GM21723 (cell line): ENCODE results near the gene TBXA2R.
"Not testable (repeated sequence)": the region's sequence is repeated elsewhere in the genome, so short reads cannot be mapped to it uniquely, and the experiment has no call there.

Source experiments
- ATAC-seq: cut with Tn5 transposase; IDR thresholded peaks from one replicate; pipeline ENCODE4 v1.9.1; 2021; ENCODE audit warnings: mild to moderate bottlenecking, moderate library complexity; ENCODE audit not compliant: unreplicated experiment

The TBXA2R gene

DNA sequence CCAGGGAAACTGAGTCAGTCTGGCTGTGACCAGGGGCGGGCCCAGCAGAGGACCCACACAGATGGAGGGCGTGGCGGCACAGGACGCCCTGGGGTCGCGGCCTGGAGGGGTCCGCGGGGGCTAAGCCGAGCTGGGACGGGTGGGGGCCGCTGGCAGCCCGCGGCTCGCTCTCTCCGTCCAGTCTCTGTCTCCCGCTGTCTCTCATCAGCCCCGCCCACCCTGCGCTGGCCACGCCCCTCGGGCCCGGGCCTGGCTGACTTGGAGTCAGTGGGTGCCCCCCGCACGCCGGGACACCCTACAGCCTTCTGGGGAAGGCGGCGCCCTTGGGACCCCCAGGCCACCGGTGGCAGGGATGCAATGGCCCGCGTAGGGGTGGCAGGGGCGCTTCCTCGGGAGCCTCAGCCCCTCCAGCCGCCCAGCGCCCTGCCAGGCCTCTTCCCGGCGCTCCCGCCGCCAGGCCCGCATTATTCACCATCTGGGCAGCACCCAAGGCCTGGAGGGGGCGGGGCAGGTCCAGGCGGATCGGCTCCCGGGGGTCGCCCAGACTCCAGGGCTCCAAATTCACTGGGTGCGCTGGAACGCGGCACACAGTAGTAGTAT lies at the start of gene TBXA2R:
Gene TBXA2R (minus strand): TSS at position 186 of the 600 bp plus-strand sequence. CDS start 6,241 bp downstream, outside the sequence.
- ATAC-seq, result no peak

DNA sequence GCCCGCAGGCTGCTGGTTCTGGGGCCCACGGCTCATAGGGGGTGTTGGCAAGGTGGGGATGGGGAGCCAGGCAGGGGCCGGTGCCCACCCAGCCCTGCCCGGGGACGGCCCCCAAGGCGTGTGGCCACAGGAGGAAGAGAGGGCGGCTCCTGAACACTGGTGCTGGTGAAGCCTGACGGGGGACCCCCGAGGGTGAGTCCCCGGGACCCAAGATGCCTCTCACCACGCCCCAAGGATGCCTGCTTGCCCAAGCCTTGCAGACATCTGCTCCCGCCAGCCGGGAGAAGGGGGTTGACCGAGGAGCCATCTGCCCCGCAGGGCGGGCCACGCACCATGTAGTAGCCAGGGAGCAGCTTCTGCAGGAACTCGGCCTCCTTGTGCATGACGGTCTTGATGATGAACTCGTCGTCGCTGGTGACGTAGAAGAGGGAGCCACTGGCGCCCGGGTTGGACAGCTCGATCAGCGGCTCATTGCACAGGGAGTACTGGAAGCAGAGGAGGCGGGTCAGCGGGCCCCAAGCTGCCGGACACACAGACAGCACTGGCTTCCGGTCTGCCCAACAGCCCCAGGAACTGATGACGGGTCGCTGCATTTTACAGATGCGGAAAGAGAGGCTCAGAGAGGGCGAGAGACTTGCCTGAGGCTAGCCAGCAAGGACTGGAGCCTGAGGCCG lies 49.5 kb upstream of the TBXA2R start:
- ATAC-seq, result no peak

DNA sequence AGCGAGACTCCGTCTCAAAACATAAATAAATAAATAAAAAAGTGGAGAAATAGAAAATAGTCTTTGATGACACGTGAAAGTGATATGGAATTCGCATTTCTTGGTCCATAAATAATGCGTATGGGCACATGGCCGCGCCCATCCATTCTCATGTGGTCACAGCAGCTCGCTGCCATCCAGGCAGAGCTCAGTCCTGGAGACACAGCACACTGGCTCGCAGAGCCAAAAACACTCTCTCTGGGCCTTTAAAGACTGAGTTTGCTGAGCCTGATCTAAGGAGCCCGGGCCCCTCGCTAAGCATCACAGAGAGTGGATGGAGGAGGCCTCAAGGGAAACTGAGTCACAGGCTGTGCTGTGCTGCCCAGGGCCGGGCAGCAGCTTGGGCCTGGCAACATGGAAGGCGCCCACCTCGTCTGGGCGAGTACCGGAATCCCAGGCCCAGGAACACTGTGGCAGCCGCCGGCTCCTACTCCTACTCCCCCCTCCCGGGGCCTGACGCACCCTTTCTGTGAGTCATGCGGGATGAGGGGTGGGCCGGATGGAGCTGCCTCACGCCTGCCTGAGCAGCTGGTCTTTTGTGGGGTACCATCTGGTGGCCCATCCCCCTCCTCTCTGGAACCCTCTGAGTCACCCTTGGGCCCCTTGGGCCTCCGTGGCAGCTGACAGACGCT lies 48.9 kb upstream of the TBXA2R start:
- no peak for ATAC-seq

DNA sequence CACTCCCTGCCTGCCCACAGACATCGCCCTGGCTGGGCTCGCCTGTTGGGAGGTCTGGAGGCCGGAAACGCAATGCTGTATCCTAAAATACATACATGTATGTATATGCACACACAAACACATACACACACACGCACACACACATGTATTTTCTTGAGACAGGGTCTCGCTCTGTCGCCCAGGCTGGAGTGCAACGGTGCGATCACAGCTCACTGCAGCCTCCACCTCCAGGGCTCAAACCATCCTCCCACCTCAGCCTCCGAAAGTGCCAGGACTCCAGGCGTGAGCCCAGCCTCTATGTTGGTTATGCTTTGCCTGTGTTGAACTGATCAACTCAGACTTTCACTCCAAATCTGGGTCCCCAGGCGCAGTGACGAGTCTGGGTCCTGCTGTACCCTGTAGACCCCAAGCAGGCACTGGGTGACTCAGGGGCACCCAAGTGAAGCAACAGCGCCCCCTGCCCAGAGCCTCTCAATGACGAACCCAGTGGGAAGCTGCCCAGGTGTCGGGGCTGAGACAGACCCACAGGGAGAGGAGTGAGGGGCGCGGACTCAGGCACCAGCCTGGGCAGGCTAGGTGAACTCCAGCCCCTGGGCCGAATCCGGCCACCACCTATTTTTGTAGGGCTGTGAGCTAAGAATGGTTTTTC lies 47.3 kb upstream of the TBXA2R start:
- no peak for ATAC-seq

DNA sequence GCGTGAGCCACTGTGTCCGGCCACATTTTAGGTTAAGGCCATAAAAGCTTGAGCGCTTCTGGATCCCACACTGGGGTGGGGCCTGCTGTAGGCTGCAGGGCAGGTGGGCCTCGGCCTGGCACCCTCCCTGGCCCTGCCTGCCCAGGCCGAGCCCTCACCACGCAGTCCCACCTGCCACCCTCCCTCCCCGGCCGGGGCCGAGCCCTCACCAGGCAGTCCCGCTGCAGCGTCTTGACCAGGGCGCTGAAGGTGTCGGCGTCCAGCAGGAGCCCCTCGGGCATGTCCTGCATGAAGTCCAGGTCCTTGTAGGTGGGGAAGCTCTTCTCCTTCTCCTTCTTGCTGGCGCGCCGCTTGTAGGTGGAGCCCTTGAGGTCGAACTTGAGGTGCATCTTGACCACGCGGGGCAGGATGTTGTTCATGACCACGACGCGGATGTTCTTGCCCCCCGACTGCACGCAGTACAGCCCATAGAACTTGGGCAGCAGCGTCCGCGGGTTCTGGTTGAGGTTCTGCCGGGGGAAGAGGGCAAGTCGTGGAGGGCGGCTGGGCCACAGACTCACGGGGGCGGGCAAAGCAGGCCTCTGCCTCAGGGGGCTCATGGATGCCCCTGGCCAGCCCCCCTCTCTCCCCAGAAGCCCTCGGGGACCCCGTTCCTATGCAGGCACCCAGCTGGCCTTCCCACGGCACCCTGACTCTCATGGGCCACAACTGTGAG lies 46.6 kb upstream of the TBXA2R start:
- no peak for ATAC-seq

DNA sequence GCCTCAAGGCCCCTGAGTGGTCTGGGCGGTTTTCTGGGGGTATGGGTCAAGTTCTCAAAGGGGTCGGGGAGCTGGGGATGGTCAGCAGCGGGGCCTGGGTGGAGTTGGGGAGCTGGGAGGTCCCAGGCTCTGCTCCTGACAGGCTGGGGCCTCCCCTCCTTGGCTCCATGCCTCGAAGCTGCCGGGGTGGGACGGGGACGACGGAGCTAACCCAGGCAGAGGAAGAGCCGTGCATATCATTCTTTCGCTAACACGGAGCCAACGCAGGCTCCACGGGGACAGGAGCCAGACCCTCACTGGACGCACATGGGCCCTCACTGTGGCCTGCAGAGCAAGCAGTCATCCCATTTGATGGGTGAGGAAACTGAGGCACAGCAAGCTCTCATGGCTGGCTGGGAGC lies 45.7 kb upstream of the TBXA2R start:
- ATAC-seq, result no peak

DNA sequence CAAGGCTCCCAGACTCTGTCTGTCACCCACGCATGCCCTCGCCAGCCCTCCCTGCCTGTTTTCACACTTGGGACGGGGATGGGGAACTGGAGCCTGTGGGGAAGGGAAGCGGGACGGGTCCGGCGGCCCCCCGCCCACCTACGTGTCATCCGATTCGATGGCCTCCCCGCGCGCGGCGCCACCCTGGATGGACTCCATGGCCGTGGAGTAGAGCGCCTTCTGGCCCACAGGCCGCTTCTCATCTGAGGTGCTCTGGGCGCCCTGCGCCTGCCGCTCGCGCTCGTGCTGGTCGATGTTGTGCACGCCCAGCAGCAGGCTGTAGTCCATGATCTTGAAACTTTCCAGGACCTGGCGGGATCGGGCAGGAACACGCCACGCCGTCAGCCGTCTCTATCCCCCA lies 45.0 kb upstream of the TBXA2R start:
- no peak for ATAC-seq

DNA sequence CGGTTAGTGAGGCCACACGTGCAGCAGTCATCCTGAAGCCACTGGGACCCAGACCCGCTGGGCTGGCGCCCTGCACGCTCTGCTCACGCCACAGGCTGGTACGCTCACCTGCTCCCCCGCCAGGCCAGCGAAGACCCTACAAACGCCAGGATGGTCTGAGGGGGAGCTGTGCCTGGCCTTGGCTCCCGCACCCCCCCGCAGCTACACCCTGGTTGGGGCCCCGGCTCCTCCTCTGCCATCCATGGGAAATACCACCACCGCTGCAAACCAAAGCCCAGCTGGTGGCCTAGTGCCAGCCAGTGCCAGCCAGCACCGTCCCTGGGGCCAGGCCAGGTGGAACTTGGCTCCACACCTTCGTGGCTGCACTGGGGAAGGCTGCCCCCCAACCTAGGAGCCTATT lies 43.2 kb upstream of the TBXA2R start:
- ATAC-seq, result no peak

DNA sequence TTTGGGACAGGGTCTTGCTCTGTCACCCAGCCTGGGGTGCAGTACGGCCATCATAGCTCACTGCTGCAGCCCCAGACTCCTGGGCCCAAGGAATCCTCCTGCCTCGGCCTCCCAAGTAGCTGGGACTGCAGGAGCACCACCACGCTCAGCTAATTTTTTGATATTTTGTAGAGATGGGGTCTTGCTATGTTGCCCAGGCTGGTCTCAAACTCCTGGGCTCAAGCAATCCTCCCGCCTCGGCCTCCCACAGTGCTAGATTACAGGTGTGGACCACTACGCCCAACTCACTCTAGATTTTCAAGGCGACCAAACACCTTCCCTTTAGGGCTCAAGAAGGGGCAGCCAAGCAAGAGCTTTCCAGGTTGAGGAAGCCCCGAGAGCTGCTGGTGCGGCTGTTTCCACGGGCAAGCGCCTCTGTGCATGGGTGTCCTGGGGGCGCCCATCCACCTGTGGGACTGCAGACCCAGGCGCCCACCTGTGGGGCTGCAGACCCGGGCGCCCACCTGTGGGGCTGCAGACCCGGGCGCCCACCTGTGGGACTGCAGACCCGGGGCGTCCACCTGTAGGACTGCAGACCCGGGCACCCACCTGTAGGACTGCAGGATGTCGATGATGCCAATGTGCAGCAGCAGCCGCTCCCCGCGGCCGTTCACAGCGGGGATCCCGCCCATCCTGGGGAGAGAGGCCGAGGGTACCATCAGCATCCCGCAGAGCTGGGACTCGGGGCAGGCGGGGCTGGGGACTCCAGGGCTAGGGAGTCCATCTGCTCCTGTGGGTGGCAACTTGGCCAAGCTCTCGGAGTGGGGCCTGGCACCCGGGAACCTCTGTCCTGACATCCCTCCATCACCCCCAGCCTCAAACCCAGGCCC lies 41.6 kb upstream of the TBXA2R start:
- no peak for ATAC-seq

DNA sequence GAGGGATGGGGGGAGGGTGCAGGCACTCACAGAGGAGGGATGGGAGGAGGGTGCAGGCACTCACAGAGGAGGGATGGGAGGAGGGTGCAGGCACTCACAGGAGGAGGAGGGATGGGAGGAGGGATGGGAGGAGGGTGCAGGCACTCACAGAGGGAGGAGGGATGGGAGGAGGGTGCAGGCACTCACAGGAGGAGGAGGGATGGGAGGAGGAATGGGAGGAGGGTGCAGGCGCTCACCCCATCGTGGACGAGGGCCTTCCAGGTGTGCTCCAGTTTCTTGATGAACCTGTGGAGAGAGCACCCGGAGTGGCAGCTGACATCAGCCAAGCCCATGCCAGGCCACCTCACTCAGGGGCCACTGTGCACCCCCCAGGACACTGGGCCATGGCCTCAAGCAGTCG lies 40.4 kb upstream of the TBXA2R start:
- not testable (repeated sequence) for ATAC-seq

DNA sequence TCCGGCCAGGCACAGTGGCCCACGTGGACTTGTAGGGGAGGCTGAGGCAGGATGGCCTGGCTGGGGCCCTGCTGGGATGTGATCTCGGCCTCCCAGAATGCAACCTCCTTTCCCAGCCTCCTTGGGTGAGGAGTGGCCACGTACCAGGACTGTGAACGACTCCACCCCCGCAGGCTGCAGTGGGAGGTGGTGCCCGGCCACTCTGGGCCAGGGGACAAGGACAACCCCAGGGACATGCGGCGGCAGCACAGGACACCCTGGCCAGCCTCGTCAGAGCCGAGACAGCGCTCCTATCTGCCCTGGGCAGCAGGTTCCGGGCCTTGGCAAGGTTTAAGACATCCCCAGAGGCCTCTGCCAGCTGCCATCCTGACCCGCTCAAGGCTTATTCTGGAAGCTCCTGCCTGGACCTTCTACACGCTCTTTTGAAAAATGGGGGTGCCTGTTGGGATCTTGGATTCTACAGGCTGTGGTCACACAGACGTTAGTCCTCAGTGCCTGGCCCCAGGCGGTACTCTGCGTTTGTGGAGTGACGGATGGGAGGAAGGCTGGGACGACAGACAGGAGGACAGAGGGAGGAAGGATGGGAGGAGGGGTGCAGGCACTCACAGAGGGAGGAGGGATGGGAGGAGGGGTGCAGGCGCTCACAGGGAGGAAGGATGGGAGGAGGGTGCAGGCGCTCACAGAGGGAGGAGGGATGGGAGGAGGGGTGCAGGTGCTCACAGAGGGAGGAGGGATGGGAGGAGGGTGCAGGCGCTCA lies 39.8 kb upstream of the TBXA2R start:
- ATAC-seq, result no peak

DNA sequence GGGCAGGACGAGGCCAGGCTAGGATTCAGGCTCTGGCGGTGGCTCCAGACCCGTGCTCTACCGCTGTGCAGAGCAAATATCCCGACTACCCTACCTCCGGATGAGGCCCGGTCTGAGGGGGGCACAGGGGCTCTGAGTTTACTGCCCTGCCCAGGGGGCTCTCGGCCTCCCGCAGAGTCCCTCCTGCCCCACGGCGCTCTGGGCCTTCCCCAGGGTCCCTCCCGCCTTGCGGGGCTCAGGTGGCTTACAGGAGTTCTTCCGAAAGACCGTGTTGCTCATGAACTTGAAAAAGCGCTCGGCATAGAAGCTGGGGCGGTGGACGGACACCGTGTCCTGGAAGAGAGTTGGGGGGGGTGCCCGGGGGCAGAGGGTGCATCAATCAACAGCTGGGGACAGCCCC lies 39.1 kb upstream of the TBXA2R start:
- ATAC-seq, result no peak

DNA sequence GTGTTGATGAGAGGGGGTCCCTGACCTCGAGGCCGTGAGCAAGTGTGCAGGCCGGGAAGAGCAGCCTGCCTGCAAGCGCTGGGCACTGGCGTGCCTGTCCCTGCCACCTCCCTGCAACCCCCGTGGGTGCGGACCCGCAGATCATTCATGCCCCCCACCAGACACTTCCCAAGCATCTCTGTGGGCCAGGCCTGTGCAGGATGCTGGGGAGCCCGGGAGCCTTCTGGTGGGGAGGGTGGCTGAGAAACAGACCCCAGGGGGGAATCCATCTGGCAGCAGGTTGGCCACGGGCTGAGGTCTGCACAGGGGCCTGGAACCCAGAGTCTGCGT lies 38.4 kb upstream of the TBXA2R start:
- ATAC-seq, result no peak

DNA sequence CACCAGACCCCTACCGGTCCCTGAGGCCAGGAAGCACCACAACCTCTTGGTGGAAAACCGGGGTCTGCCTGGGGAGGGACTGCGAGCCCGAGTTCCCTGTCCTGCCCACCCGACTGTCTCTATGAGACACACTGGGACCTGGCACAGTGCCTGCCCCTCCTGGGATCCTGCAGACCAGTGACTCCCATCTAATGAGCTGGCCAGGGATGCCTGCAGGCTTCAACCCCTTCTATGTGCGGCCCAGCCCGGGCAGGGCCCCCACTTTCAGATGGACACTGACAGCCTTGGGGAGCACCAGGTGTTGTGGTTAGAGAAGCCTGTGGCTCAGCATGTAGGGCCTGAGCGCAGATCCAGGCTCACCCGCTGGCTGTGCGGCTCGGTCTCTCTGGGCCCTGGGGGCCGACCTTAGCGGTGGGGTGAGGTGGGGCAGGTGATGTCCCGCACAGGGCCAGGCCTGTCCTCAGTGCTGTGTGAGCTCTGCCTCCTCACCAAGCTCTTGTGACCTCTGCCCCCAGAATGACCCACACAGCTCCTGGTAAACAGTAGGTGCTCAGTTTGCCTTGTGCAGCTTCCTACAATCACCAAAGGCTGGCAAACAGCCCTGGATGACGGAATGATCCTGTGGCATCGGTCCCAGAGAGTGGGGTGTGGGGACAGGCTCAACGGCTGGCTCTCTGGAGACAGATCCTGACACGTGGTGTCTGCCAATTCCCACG lies 37.8 kb upstream of the TBXA2R start:
- no peak for ATAC-seq

DNA sequence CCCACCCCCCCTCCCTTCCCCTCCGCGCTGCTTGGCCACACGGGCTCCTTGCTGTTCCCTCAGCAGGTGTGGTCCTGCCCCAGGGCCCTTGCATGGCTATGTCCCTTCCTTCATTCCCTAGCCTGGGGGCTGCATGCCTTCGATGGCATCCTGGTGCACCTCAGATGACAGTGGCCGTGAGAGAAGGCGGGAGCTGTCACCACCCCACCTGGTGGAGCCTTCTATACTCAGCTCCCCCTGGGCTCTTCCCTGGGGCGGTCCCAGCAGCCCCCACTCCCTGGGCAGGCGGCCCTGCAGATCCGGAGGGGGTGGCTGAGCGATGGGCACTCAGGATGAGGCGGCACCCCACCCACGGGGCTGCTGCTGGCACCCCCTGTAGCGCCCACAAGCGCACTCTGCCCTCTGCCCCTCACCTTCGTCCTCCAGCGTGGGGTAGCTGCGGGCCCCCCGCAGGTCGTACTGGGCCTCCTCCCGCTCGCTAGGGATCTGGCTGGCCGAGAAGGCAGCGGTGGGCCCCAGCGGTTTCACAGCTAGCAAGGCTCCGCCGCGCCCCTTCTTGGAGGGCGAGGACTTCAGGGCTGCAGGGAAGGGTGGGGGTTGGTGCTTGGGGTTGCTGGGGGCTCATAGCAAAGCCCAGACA lies 37.1 kb upstream of the TBXA2R start:
- no peak for ATAC-seq

DNA sequence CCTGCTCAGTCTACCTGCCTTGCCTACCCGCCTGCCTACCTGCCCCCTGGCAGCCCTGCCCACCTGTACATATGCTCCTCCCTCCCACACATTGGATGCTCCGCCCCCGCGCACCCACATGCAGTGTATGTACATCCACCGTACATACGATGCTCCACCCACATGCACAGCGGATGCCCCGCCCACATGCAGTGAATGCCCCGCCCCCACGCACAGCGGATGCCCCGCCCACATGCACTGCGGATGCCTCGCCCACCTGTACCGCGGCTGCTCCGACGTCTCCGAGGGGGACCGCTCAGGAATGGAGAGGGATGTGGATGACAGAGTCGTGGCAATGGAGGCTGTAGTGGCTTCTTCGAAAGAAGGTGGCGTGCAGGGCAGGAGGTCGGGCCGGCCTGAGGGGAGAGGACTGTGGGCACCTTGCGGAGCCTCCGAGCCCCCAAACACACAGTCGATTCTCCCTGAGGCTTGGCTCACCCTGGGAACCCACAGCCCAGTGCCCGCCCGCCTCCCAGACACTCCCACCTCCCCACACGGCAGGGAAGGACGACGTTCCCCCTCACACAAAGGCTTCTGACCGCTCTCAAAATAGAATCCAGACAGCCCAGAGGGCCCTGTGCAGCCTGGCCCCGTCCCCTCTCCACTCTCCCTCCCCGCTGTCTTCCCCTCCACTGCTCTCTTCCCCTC lies 36.5 kb upstream of the TBXA2R start:
- ATAC-seq, result no peak

DNA sequence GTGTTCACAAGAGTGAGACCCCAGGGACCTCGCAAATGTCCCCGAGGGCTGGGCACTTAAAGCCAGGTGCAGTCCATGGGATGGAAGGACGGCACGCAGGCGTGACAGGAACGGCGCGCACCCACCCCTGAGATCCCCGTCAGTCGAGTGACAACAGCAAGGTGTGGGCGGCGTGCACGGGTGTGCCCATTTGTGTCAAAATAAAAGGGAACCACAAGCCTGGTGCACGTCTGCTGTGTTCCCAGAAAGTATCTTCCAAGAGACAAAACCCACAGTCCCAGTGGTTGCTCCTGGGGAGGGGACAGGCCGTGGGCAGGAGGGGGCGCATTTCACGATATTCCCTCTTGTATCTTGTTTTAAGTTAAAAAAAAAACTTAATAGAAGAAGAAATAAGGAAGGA lies 35.6 kb upstream of the TBXA2R start:
- ATAC-seq, result no peak
